NCI-H2081 treated with DMSO at 0.1 percent for 48 hours (cell line): ENCODE results near the gene CEP350.
"Not testable (repeated sequence)": the region's sequence is repeated elsewhere in the genome, so short reads cannot be mapped to it uniquely, and the experiment has no call there.

ENCODE experiments used
- DNase-seq: peaks from one replicate; lab custom pipeline; 2025; lab: John Stamatoyannopoulos, UW

The CEP350 gene

DNA sequence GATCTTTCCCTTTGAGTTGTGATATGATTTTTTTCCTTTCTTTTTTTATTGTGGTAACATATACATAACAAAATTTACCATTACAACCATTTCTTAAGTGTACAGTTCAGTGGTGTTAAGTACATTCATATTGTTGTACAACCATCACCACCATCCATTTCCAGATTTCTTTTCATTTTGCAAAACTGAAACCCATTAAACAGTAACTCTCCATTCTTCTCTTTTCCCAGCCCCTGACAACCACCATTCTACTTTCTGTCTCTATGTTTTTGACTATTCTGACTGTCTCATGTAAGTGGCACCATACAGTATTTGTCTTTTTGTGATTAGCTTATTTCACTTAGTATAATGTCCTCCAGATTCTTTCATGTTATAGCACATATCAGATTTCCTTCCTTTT is 30.3 kb downstream of the CEP350 start:
- DNase-seq: no peak

DNA sequence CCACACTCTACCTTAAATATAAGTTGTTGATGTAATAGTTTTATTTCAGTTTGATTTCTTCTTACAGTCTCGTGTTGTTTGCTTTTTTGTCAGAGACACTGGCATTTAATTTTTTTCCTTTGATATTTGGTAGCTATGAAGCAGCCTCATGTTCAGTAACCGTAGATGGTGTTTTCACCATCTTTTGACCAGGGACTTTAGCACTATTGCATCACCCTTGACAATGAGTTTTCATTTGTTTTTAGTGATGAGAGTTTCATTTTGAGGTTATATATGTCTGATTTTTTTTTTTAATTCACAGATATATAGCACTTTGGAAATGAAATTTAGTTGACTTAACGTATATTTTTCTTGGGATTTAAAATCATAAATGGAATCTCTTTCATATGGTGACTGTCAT is 36.2 kb downstream of the CEP350 start:
- no peak for DNase-seq

DNA sequence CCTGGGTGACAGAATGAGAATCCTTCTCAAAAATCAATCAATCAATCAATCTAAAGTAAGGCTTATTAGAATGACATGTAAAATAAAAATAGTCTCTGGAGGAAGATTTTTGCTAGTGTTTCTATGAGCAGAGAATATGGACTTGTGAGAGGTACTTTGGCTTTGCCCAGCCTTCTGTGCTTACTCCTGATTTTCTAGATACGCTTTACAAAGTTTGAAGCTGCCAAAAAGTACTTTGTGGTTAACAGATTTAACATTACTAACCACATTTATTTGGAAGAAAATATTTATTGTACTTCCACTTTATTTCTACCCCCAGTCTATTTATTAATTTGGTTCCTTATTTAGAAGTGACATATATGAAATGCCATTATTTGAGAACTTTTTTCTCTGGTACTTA is 41.0 kb downstream of the CEP350 start:
- DNase-seq: no peak

DNA sequence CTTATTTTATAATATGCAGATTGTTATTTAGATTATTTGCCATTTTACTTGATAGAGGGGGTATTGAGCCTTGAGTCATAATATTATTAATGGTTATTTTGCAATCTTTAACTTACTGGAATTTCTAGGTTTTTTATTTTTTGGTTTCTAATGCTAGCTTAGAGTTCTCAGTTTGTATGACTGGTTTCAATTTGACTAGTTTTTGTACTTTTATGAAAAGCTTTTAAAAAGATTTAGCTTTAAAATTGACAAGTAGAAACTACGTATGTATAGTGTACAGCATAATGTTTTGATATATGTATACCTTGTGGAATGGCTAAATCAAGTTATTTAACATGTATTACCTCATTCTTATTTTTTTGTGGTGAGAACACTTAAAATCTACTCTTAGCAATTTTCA is 41.5 kb downstream of the CEP350 start:
- no peak for DNase-seq

DNA sequence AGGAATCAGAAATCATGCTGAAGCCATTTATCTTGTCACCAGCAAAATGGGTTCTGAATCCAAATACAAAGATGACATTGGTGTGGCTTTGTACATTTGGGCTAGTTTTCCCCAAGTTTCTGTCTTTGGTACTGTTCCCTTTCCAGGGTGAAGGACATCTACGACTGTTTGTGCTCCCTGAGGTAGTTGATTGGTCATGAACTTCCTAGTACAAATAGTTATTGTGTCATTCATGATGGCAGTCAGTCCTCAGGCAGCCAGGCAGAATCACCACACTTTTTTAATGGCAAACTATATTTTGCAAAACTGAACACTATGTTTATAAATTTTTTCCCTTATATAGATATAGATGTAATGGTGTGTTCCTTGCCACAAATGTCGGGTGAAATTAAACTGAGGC is 46.0 kb downstream of the CEP350 start:
- DNase-seq: no peak

DNA sequence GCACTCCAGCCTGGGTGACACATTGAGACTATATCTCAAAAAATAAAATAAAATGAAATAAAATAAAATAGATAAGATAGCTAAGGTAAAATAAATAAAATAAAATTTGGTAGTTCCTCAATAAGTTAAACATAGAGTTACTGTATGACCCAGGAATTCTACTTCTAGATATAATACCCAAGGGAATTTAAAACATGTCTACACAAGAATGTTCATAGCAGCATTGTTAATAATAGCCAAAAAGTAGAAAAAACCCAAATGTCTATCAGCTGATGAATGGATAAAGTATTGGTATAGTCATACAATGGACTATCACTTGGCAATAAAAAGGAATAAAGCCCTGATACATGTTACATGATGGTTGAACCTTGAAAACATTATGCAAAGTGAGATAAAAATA is 47.8 kb downstream of the CEP350 start:
- DNase-seq: no peak

DNA sequence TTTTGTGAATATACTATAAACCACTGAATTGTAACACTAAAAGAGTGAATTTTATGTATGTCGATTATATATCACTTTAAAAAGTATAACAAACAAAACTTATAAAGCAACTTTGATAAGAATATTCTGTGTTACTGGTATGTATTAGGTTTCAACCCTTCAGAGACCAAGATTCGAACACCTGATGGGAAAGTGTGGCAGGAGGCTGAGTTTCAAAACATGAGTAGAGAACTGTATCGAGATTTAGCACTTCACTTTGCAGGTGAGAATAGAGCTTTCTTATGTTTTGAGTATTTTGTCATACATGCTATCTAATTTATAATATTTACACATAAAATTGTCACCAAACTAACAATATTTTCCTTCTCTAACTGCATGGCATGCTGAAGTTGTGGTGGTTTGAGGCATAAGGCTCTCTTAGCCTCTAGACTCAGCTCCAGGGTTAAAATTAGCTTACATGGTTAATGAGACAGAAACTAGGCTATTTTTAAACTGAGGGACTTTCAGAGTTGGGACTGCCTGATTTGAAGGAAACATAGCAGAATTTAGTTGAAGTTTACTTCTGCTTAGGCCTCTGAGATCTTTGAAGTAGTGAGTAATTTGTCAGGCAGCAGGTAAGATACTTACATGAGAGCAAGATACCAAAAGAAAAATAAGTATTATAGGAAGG is 48.6 kb downstream of the CEP350 start:
- DNase-seq: no peak

DNA sequence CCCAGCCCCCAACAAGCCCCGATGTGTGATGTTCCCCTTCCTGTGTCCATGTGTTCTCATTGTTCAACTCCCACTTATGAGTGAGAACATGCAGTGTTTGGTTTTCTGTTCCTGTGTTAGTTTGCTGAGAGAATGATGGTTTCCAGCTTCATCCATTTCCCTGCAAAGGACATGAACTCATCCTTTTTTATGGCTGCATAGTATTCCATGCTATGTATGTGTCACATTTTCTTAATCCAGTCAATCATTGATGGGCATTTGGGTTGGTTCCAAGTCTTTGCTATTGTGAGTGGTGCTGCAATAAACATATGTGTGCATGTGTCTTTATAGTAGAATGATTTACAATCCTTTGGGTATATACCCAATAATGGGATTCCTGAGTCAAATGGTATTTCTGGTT is 52.2 kb downstream of the CEP350 start:
- not testable (repeated sequence) for DNase-seq

DNA sequence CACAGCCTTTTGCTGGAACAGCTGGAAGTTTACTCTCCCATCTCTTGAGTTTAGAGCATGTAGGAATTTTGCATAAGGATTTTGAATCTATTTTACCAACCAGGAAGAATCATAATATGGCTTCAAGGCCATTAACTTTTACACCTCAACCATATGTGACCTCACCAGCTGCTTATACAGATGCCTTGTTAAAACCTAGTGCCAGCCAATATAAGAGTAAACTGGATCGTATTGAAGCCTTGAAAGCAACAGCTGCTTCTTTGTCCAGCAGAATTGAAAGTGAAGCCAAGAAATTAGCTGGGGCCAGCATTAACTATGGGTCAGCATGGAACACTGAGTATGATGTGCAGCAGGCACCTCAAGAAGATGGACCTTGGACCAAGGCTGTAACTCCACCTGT is 65.4 kb downstream of the CEP350 start:
- no peak for DNase-seq

DNA sequence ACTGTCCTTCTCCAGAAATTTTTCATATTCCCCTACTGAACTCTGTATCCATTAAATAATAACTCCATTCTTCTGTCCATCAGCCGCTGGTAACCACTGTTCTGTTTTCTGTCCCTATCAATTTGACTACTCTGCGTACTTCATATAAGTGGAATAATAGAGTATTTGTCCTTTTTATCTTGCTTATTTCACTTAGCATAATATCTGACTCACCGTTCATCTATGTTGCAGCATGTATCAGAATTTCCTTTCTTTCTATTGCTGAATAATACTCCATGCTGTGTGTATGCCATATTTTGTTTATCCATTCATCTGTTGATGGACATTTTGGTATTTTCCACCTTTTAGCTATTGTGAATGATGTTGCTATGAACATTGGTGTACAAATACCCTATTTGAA is 71.9 kb downstream of the CEP350 start:
- DNase-seq: no peak

DNA sequence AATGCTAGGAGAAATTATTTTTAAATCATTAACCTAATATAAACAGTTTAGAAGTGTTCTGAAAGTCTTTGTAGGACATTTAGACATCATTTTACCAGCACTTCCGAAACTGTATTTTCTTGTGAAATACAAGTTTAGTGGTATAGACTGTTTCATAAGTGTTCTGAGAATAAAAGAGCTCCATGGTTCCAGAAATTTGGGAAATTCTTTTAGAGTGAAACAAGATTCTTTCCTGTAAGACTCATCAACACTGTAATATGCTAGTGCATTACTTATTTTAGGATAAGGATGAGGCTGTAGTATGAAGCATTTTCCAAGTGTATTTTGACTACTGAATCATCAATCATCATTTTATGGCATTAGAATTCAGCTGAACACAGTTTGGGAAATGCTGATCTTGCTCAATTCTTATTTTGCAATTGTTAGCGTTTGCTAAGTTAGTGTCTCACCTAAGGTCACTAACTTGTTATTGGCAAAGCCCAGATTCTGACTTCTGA is 73.4 kb downstream of the CEP350 start:
- DNase-seq: no peak

DNA sequence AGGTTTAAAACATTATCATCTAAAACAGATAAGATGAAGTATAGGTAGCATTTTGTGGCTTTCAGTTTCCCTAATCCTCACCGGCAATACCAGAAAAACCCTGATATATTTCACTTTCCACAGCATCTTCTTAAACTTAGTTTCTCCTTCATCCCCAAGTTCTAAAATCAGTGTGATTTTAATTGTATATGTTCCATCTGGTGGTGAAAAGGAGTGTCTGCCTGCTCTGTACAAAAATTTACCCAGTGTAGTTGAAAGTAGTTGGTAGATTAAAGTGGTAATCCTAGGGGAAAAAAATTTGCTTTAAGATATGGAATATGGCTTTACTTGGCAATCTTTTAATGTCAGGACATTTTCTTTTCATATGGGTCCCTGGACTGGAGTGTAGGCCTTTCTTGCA is 74.3 kb downstream of the CEP350 start:
- DNase-seq: no peak

DNA sequence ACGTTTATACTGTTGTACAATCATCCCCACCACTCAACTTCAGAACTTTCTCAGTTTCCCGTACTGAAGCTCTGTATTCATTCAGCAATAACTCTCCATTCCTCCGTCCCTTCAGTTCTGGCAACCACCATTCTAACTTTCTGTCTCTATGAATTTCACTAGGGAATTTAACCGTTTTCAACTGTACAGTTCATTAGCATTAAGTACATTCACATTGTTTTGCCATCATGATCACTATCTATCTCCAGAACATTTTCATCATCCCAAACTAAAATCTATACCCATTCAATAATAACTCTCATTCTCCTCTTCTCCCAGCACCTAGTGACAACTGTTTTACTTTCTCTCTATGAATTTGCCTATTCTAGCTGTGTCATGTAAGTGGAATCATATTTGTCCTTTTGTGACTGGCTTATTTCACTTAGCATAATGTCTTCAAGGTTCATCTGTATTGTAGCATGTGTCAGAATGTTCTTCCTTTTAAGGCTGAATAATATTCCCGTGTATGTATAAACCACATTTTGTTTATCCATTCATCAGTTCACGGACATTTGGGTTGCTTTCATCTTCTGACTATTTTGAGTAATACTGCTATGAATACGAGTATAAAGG is 75.0 kb downstream of the CEP350 start:
- no peak for DNase-seq

DNA sequence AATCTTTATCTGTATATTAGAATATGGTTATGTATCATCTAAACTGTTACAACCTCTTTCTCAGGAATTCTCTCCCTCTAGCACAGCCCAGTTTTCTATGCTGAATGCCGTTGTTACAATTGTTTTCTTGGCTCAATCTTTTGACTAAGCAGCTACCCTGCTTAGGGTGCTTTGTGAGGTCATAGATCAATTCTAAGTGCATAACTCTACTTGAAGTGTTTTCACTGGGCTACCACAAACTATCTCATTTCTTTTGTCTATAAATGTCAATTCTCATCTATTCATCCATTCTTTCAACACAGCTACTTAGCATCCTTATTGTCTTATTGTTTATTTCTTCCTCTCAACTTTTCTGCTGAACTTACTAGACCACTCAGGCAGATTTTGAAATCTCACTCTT is 77.1 kb downstream of the CEP350 start:
- no peak for DNase-seq

DNA sequence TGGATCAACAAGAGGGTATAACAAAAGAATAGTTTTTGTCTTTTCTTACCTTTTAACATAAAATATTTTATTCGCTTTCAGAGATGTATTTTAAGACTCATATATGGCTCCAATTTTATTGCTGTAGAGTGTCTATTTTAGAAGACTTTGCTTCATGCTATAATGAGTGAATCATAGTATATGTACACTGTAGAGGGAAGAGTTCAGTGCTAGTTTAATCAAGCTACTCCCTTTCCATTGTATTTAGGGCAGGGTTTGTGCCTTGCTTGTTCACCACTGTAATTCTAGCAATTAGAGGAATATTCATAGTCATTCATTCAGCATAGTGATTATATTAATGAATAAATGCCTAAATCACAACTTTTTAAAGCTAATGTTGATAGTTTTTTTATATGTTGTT is 78.8 kb downstream of the CEP350 start:
- DNase-seq: no peak

DNA sequence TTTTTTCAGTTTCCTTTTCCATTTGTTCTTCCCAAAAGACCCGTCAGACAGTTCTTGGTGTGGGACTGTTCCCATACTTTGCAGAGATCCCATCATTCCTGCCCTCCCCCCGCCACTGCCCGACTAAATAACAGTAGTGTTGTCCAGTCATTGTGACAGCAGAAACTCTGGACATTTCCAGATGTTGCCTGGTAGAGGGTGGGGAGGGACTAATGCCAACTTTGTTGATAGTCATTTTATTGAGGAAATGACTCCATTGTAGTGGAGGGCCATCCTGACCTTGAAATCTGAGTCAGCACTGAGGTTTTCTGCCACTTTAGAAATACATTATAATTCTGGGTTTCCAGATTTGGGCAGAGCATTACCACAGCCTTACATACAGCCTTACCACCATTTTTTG is 85.4 kb downstream of the CEP350 start:
- DNase-seq: no peak

DNA sequence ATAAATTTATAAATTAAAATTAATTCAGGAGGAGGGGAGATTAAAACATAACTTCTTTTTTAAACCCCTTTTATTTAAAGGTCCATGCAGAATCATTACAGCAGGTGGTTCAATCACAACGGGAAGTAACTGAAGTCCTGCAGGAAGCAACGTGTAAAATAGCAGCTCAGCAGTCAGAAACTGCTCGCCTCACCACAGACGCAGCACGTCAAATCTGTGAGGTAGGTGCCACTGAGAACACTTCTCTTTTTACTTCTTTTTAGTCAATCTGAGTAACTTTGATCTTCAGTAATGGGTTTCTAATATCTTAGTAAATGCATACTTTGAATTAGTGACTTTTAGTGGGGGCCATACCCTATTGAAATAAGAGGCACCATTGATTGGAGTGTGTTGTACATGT is 87.0 kb downstream of the CEP350 start:
- no peak for DNase-seq

DNA sequence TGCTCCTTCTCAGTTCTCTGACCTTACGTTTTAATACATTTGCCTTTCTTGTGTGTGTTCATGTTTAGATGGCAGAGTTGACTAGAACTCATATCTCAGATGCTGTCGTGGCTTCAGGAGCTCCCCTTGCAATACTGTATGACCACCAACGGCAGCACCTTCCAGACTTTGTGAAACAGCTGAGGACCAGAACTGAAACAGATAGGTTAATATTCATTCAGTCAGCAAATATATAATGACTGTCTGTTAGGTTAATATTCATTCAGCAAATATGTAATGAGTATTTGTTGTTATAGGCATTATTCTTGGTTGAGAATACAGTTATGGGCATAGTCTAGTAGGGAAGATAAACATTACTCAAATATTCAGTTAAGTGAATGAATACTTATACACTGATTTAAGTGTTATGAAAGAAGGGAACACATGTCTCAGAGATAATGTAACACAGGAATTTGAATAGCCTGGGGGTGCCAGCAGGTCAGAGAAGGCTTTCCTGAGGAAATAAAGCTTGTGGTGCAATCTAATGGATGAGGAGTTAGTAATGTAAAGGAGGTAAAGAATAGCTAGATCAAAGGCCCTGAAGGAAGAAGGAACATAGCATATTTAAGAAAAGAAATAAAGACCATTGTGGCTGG is 88.5 kb downstream of the CEP350 start:
- DNase-seq: no peak

DNA sequence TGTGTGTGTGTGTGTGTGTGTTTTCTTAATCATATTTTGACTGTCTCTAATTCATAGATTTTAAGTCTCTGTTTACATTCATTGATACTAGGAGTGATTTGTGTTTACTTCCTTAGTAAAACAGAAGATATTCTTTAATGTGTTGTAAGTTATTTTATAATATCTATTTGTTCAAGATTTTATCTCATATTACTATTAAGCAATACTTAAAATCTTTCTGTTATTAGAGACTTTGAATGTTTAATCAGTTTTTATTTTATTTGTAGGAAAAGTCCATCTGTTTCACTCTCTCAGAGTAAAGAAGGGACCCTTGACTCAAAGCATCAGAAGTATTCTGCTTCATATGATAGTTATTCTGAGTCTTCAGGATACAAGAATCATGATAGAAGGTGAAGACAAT is 89.2 kb downstream of the CEP350 start:
- no peak for DNase-seq

DNA sequence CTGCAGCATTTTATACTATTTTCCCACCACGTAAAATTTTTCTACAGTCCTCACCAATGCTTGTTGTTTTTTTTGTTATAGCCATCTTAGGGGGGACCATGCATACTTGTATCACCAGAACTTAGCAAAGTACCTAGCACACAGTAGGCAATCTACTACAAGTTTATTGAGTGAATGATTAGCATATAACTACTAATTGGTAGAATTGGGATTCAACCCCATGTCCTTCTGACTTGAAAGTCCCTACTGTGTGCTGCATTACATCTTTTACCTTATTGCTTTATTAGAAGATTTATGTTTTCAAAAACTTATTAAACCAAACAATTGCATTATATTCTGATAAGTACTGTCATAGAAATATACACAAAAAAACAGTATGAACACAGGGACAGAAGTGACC is 92.1 kb downstream of the CEP350 start:
- DNase-seq: no peak

DNA sequence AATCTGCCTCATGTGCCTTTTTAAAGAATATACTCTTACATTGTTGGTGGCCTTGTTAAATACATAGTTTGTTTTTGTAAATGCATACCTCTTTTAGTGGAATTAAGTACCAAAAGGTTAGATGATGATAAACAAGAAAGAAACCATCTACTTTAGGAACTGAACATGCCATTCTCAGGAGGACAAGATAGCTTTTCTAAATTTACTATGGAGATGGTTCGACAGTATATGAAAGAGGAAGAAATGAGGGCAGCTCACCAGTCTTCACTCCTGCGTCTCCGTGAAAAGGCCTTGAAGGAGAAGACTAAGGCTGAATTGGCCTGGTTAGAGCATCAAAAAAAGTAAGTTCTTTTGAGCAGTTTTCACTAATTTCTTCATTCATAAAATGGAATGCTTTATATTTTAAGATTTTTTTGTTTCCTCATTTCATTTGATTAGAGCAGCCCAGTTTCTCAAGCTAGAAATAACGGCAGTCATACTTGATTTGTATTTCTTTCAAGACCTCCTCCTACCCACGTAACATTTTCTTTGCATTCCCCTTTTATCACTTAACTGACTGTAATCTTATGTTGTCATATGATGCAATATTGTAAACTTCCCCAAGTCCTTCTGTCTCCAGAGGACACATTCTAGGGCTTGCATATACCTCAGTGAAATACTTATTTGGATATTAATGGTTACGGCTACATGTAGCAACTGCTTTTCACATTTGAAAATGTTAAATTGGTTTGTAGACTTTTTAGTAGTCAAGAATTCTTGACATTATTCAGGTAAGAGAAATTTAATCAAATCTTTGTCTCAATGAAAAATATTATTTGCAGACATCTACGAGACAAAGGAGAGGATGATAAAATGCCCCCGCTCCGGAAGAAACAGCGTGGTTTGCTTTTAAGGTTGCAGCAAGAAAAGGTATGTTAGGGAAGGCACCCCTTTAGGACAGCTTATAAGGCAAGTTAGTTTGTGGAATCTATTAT is 99.3 kb downstream of the CEP350 start:
- no peak for DNase-seq

DNA sequence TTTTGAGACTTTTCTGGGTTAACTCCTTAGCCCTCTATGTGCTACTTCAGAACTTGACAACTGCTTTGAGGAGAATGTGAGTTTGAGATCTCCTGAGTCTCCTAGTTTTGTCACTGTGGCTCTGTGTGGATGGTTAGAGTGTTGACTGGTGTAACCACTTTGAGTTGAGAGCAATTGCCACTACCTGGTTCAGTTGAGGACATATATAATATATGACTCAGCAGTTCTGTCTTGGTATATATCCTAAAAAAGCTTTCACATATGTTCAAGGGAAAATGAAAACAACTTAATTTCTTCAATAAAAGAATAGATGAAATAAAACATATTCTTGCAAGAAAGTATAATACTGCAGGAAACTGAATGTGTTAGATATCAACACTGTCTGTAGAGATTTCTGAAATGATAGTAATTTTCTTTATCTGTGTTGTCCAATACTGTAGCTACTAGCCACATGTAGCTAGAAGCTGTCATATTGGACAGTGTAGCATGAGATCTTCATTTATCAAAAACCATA is 103.3 kb downstream of the CEP350 start:
- DNase-seq: no peak
